Measurements from ENCODE around the gene CTSW.

GRCh38 chr11:65853246-65853979 lies 26.2 kb upstream of the CTSW start:
- TF ChIP-seq CTCF (IDR thresholded peaks at IDR 0.05) (peak; percentile 55), SIN3A (IDR thresholded peaks at IDR 0.05; ENCODE audit: borderline replicate concordance, insufficient read depth, low read depth, low read length) (peak; percentile 39; the same call in 1 of the 2 replicates), POLR2AphosphoS5 (IDR thresholded peaks at IDR 0.05; ENCODE audit: low read depth, low read length) (peak; percentile 79; the same call in 1 of the 2 replicates)

Measured in Panc1 (cell line).